ENCODE results near the gene PRDM16. TPM values are rescaled to one million over a fixed set of nuclear protein-coding genes. Genes with fewer than 3 reads are reported as not detected.

PRDM16 gene
- polyA plus RNA-seq, 3 donors: not detected

GRCh38 chr1:3274972-3275371, 206.0 kb downstream of the PRDM16 start:
- Mint-ChIP-seq H3K4me3 (no peak overlapping the region), H3K9me3 (peaks cover 0 to 3% (median under 1%) of the 10 kb centered on the region in 7 donors), H3K27ac (no peak overlapping the region), H3K4me1 (no peaks in the 10 kb centered on the region), H3K27me3 (ENCODE audit: low read depth in 3 of 3) (peaks cover 0 to 5% (median 2%) of the 10 kb centered on the region in 3 donors), H3K36me3 (no peaks in the 10 kb centered on the region)
- Histone ChIP-seq H3K36me3 (replicated peaks in 1 of 2; ENCODE audit: control insufficient read depth in 1 of 2, insufficient read depth in 2 of 2, low read length in 2 of 2) (no peaks in the 10 kb centered on the region), H3K9me3 (replicated peaks in 1 of 2; ENCODE audit: control insufficient read depth in 1 of 2, insufficient read depth in 1 of 2, low read length in 2 of 2) (no peaks in the 10 kb centered on the region), H3K4me2 (replicated peaks; ENCODE audit: extremely low read depth, low read length, poor library complexity, severe bottlenecking) (no peak overlapping the region), H4K20me1 (ENCODE audit: insufficient read depth, low read length) (no peaks in the 10 kb centered on the region), H3K9ac (ENCODE audit: insufficient read depth, low read length, poor library complexity, severe bottlenecking) (no peak overlapping the region), H3K79me2 (ENCODE audit: insufficient read depth, low read length) (no peaks in the 10 kb centered on the region), H3K4me1 (ENCODE audit: control insufficient read depth in 1 of 2, insufficient read depth in 2 of 2, low read length in 2 of 2) (no peaks in the 10 kb centered on the region), H2AFZ (ENCODE audit: insufficient read depth, low read depth, low read length, poor library complexity, severe bottlenecking) (no peak overlapping the region), H3K4me3 (replicated peaks in 1 of 3; ENCODE audit: low read depth in 2 of 3, low read length in 3 of 3) (no peak overlapping the region), H3K27me3 (ENCODE audit: control insufficient read depth in 2 of 2, insufficient read depth in 2 of 2, low read length in 2 of 2) (no peaks in the 10 kb centered on the region), H3K27ac (ENCODE audit: low read depth in 1 of 2, low read length in 2 of 2) (no peak overlapping the region)
- WGBS (ENCODE audit: insufficient coverage): 93% methylated on average over 11 of the region's 12 CpGs
- no peak for DNase-seq
- TF ChIP-seq, protein P1, sequence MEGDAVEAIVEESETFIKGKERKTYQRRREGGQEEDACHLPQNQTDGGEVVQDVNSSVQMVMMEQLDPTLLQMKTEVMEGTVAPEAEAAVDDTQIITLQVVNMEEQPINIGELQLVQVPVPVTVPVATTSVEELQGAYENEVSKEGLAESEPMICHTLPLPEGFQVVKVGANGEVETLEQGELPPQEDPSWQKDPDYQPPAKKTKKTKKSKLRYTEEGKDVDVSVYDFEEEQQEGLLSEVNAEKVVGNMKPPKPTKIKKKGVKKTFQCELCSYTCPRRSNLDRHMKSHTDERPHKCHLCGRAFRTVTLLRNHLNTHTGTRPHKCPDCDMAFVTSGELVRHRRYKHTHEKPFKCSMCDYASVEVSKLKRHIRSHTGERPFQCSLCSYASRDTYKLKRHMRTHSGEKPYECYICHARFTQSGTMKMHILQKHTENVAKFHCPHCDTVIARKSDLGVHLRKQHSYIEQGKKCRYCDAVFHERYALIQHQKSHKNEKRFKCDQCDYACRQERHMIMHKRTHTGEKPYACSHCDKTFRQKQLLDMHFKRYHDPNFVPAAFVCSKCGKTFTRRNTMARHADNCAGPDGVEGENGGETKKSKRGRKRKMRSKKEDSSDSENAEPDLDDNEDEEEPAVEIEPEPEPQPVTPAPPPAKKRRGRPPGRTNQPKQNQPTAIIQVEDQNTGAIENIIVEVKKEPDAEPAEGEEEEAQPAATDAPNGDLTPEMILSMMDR (IDR thresholded peaks at IDR 0.05): no peak
- intact Hi-C loops (cut with micrococcal nuclease): no loop called here

GRCh38 chr1:3275471-3276340, 206.7 kb downstream of the PRDM16 start:
- Histone ChIP-seq H3K9me3 (replicated peaks in 1 of 2; ENCODE audit: control insufficient read depth in 1 of 2, insufficient read depth in 1 of 2, low read length in 2 of 2) (no peaks in the 10 kb centered on the region), H3K9ac (ENCODE audit: insufficient read depth, low read length, poor library complexity, severe bottlenecking) (no peak overlapping the region), H3K4me2 (replicated peaks; ENCODE audit: extremely low read depth, low read length, poor library complexity, severe bottlenecking) (no peak overlapping the region), H4K20me1 (ENCODE audit: insufficient read depth, low read length) (no peaks in the 10 kb centered on the region), H3K27me3 (ENCODE audit: control insufficient read depth in 2 of 2, insufficient read depth in 2 of 2, low read length in 2 of 2) (no peaks in the 10 kb centered on the region), H3K27ac (ENCODE audit: low read depth in 1 of 2, low read length in 2 of 2) (no peak overlapping the region), H3K36me3 (replicated peaks in 1 of 2; ENCODE audit: control insufficient read depth in 1 of 2, insufficient read depth in 2 of 2, low read length in 2 of 2) (no peaks in the 10 kb centered on the region), H2AFZ (ENCODE audit: insufficient read depth, low read depth, low read length, poor library complexity, severe bottlenecking) (no peak overlapping the region), H3K4me3 (replicated peaks in 1 of 3; ENCODE audit: low read depth in 2 of 3, low read length in 3 of 3) (no peak overlapping the region), H3K79me2 (ENCODE audit: insufficient read depth, low read length) (no peaks in the 10 kb centered on the region), H3K4me1 (ENCODE audit: control insufficient read depth in 1 of 2, insufficient read depth in 2 of 2, low read length in 2 of 2) (no peaks in the 10 kb centered on the region)
- DNase-seq: no peak
- H3K27ac Mint-ChIP-seq: no peak overlapping the region
- H3K4me1 Mint-ChIP-seq: no peaks in the 10 kb centered on the region
- intact Hi-C loops (cut with micrococcal nuclease): no loop called here
- no peak overlapping the region for H3K4me3 Mint-ChIP-seq
- no peaks in the 10 kb centered on the region for H3K36me3 Mint-ChIP-seq
- H3K9me3 Mint-ChIP-seq: no peaks in the 10 kb centered on the region
- TF ChIP-seq, protein P1 (IDR thresholded peaks at IDR 0.05): no peak
- 91% methylated on average over 37 of the region's 37 CpGs for WGBS (ENCODE audit: insufficient coverage)
- H3K27me3 Mint-ChIP-seq (ENCODE audit: low read depth in 3 of 3): peaks cover 0 to 4% (median 0%) of the 10 kb centered on the region in 3 donors

All from CD14-positive monocyte (primary cell).